SIG-M5 (cell line): ENCODE data around the gene OXLD1.
A peak's percentile ranks its signal among the peaks of the same experiment; 100 is the strongest.
"Not testable (repeated sequence)": the region's sequence is repeated elsewhere in the genome, so short reads cannot be mapped to it uniquely, and the experiment has no call there.

Experiments
- DNase-seq: peaks from one replicate; lab custom pipeline; 2025; lab: John Stamatoyannopoulos, UW

OXLD1 gene

DNA sequence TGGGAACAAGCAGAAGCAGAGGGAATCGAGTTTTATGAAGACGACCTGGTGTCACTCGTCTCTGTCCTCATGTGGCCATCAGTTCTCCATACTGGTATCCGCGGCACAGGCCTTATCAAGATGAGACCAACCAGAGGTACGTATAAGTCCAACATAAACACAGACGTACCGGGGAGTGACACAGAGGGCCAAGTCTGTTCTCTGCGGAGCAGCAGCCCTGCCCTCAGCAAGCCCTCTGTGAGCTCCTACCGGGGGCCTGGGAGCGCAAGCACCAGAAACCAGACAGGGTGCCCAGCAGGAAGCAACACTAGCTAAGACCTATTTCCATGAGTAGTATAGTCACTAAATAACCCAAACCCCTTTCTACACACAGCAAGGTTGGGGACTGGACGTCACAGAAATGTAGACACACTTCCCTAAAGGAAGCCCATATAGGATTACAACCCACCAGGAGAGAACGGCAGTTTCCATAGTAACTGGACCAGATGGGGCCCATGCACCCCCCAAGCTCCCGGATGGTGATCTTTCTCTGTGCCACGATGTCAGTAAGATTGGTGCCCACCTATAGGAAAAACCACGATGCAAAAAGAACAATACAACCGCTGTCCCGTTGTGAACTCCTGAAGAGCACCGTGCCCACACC is 16.3 kb upstream of the OXLD1 start:
- DNase-seq: no peak

GRCh38 chr17:81681672-81682071 is 15.3 kb upstream of the OXLD1 start:
- no peak for DNase-seq

- no peak for DNase-seq
Observed at GRCh38 chr17:81680150-81680549, 13.7 kb upstream of the OXLD1 start.

GRCh38 chr17:81676906-81677305 is 10.5 kb upstream of the OXLD1 start:
- no peak for DNase-seq

DNA sequence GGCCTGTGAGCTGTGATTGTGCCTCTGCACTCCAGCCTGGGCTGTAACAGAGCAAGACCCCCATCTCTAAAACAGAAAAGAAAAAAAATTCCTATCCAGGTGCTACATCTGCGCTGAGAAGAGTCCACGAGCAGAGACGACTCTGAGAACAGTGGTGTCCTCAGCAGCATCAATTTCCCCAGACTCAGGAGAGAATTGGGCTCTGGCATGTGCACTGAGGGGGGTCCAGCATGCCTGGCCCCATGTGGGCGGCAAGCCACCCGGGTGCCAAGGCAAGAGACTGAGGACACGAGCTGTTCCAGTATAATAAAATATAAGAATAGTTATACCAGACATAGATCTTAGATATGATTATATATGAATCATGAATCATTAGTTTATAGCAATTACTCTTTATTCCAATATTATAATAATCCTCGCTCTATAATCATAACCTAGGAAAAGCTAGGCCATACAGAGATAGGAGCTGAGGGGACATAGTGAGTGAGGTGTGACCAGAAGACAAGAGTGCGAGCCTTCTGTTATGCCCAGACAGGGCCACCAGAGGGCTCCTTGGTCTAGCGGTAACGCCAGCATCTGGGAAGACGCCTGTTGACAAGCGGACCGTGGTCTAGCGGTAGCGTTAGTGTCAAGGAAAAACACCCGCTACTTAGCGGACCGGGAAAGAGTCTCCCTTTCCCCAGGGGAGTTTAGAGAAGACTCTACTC is 9.3 kb upstream of the OXLD1 start:
- not testable (repeated sequence) for DNase-seq

- no peak for DNase-seq
Observed at GRCh38 chr17:81673561-81674258, 7.3 kb upstream of the OXLD1 start.

GRCh38 chr17:81672954-81673353 is 6.5 kb upstream of the OXLD1 start:
- no peak for DNase-seq

DNA sequence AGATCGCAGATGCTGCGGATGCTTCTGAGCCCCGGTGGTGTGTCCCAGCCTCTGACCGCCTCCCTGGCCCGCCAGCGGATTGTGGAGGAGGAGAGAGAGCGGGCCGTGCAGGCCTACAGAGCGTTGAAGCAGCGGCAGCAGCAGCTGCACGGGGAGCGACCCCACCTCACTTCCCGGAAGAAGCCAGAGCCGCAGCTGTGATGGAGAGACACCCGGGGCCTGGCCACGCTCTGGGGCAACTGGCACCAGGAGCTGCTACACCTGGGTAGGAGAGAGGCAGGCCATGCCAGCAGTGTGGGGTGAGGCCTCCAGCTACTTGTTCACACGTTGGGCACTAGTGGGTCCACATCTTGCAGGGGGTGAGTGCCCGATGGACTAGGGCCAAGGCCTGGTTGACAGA is 6.1 kb upstream of the OXLD1 start:
- no peak for DNase-seq

DNA sequence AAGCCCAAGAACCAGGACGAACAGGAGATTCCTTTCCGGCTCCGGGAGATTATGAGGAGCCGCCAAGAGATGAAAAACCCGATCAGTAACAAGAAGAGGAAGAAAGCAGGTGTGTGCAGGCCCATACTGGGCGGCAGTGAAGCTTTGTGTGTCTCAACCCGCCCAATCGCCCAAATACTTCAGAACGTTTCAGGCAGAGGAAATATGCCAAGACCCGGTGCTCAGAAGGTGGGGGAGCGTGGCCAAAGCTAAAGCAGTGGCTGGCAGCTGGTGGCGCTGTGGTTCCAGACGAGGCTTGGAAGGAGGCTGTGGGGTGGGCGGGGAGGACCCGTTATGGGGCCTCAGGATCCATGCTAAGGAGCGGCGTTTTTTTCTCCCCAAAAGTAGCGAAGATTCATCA is 1.3 kb upstream of the OXLD1 start:
- peak; percentile 31 for DNase-seq

DNA sequence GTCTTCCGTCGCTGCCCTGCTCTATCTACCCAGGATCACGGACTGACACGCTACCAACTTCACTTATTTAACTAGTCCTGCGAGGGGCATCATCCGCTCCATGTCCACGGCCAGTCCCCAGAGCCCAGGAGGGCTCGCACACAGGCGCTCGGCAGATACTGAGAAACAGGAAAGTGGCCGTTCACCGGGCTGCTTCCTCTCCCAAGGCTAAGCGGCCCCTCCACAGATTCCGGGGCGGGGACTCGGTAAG is 388 bp downstream of the OXLD1 start:
- DNase-seq: no peak

DNA sequence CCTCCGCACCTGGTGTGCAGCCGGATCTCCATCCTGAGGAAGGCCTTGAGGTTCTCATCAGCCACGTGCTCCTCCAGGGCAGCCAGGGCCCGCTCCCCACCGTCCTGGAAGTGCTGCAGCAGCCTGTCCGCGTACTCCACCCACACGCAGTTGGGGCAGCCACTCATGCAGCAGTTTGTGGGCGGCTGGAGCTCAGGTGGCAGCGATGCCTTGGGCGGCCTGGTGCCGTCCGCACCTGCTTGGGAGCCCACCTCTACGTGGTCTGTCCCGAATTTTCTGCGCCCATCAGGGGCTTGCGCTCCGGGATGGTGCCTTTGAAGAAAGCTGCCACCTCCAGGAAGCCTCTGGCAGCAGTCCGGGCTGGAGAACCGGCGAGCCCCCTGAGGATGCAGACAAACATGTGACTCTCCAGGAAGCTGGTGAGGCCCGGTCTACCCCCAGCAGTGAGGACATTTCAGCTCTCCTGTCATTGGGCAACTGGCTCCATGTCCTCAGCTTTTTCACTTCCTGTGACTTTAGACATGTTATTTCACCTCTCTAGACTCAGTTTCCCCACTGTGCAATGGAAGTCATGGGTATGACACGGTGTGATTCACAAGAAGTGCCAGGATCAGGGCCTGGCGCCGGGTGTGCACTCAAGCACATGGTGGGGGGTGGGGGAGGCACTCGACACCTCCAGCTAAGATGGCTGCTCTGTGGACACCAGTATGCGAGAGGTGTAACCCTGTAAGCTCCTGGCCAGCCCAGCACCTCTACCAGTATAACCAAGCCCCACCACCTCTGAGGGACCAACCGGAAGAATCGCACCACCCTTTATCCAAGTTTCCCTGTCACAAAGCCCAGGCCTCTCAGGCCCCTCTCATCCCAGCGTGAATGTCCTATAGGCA is 957 bp downstream of the OXLD1 start:
- no peak for DNase-seq

GRCh38 chr17:81664051-81664470 is 2.3 kb downstream of the OXLD1 start:
- DNase-seq: no peak

DNA sequence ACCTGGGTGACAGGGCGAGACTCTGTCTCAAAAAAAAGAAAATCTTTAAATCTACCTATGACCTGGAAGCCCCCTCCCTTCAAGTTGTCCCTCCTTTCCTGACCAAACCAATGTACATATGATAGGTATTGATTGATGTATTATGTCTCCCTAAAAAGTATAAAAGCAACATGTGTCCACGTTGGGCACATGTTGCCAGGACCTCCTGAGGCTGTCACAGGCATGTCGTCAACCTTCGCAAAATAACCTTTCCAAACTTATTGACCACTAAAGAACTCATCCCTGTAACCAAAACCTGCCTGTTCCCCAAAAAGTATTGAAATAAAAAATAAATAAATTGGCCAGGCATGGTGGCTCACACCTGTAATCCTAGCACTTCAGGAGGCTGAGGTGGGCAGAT is 4.4 kb downstream of the OXLD1 start:
- DNase-seq: no peak

DNA sequence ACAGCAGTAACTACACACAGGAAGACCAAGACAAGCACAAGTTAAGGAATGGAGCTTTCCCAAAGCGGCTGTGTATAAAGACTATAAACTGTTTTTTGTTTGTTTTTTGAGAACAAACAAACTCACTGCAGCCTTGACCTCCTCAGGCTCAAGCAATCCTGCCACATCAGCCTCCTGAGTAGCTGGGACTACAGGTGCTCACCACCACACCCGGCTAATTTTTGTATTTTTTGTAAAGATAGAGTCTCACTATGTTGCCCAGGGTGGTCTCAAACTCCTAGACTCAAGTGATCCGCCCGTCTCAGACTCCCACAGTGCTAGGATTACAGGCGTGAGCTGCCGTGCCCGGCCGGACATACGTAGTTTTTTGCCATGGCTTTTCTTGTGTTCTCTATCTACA is 6.0 kb downstream of the OXLD1 start:
- no peak for DNase-seq

- no peak for DNase-seq
Observed at GRCh38 chr17:81659038-81659437, 7.4 kb downstream of the OXLD1 start.

GRCh38 chr17:81656835-81657234 is 9.6 kb downstream of the OXLD1 start:
- DNase-seq: no peak

- no peak for DNase-seq
Observed at GRCh38 chr17:81656118-81656743, 10.2 kb downstream of the OXLD1 start, which contains the start of gene PDE6G. Gene PDE6G, minus strand, starts transcription at chr17:81656542. Its CDS starts 3,237 bp downstream, at chr17:81653305.

GRCh38 chr17:81655378-81656117 is 10.9 kb downstream of the OXLD1 start:
- DNase-seq: no peak

GRCh38 chr17:81652906-81653771 is 13.3 kb downstream of the OXLD1 start:
- no peak for DNase-seq

- no peak for DNase-seq
Observed at GRCh38 chr17:81651692-81652091, 14.7 kb downstream of the OXLD1 start.
